HUES48 (cell line): ENCODE measurements around the gene IVL.

ENCODE experiments used
- H3K27ac ChIP-seq: one replicate; pipeline ENCODE4 v1.7.0; 2013; ENCODE audit warnings: low read depth, low read length, inconsistent platforms
- H3K27me3 ChIP-seq: 2 replicates; pipeline ENCODE4 v1.6.1; 2013; ENCODE audit warnings: mild to moderate bottlenecking, low read length; ENCODE audit not compliant: control insufficient read depth, insufficient read depth
- H3K36me3 ChIP-seq: 2 replicates; pipeline ENCODE4 v1.6.1; 2013; ENCODE audit warnings: low read length; ENCODE audit not compliant: control insufficient read depth, insufficient read depth
- H3K4me1 ChIP-seq: 2 replicates; pipeline ENCODE4 v1.6.1; 2013; ENCODE audit warnings: mild to moderate bottlenecking, low read length; ENCODE audit not compliant: control insufficient read depth, insufficient read depth
- H3K4me3 ChIP-seq: 2 replicates; pipeline ENCODE4 v1.5.1; 2013; ENCODE audit warnings: mild to moderate bottlenecking, low read depth, low read length
- H3K9ac ChIP-seq: 2 replicates; pipeline ENCODE4 v1.6.1; 2013; ENCODE audit warnings: mild to moderate bottlenecking, low read depth, low read length, moderate library complexity
- H3K9me3 ChIP-seq: 2 replicates; pipeline ENCODE4 v1.6.1; 2013; ENCODE audit warnings: low read length; ENCODE audit not compliant: control insufficient read depth, insufficient read depth

The IVL gene

DNA sequence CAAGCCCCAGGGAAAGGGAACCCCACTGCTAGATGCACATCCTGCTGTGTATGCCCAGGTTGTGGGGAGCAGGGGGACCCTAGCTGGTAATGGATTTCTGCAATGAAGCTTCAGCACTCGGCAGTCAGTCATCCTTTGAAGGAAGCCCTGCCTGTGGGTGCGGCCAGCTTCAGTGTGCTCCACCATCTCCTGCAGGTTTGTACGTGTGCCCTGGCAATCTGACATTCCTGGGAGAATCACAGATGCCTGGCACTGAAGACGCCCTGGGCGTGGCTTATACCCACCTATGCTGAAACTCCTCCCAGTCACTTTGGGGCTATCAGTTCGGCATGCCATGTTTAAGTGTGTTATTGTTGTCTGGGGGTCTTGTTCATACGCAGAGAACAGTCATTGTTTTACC is 45.4 kb downstream of the IVL start:
- peaks cover 58% of the 10 kb centered on the region for H3K9me3 ChIP-seq
- no peak overlapping the region for H3K4me3 ChIP-seq
- H3K27ac ChIP-seq: no peak overlapping the region
- no peaks in the 10 kb centered on the region for H3K36me3 ChIP-seq
- H3K9ac ChIP-seq: no peak overlapping the region
- H3K27me3 ChIP-seq: no peaks in the 10 kb centered on the region
- no peaks in the 10 kb centered on the region for H3K4me1 ChIP-seq

DNA sequence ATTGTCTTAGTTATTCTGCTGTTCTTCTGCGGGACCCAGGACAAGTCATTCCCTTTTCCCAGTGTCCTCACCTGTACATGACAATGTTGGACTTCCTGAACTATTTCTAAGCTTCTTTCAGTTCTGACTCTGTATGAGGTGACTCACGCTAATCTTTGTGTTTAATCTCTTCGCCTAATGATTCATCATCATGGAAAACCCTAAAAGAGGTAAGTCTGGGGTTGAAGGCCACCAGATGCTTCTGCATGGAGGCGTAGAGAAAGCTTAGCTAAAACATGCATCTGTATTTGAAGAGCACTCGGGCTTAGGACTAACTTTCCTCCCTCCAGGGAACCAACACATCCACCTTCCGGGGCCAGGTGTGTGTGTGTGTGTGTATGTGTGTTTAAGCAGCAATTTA is 46.1 kb downstream of the IVL start:
- H3K27ac ChIP-seq: no peak overlapping the region
- H3K36me3 ChIP-seq: no peaks in the 10 kb centered on the region
- H3K27me3 ChIP-seq: no peaks in the 10 kb centered on the region
- no peaks in the 10 kb centered on the region for H3K4me1 ChIP-seq
- H3K9ac ChIP-seq: no peak overlapping the region
- H3K4me3 ChIP-seq: no peak overlapping the region
- peaks cover 56% of the 10 kb centered on the region for H3K9me3 ChIP-seq

- Histone ChIP-seq H3K36me3 (no peaks in the 10 kb centered on the region), H3K9me3 (peaks cover 25% of the 10 kb centered on the region), H3K9ac (no peak overlapping the region), H3K4me3 (no peak overlapping the region), H3K27ac (no peak overlapping the region), H3K27me3 (no peaks in the 10 kb centered on the region), H3K4me1 (no peaks in the 10 kb centered on the region)
Measured at GRCh38 chr1:152957561-152957960, 49.2 kb downstream of the IVL start.

DNA sequence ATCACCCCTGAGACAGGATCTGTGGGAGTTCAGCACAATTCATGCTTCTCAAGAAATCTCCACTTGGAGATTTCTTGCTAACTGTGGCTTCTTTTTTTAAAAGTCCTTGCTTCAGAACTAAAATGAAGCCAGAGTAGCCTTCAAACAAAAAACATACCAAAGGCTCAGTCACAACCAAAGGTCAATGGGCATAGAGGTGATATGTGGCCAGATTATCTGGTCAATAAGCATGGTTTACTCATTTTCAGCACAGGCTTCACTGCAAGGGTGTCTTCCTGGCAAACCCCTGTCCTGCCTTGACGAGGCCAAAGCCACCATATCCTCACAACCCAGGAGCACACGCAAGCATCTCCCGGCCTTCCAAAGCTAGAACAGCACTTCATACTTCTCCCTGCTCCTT is 50.9 kb downstream of the IVL start:
- no peaks in the 10 kb centered on the region for H3K4me1 ChIP-seq

DNA sequence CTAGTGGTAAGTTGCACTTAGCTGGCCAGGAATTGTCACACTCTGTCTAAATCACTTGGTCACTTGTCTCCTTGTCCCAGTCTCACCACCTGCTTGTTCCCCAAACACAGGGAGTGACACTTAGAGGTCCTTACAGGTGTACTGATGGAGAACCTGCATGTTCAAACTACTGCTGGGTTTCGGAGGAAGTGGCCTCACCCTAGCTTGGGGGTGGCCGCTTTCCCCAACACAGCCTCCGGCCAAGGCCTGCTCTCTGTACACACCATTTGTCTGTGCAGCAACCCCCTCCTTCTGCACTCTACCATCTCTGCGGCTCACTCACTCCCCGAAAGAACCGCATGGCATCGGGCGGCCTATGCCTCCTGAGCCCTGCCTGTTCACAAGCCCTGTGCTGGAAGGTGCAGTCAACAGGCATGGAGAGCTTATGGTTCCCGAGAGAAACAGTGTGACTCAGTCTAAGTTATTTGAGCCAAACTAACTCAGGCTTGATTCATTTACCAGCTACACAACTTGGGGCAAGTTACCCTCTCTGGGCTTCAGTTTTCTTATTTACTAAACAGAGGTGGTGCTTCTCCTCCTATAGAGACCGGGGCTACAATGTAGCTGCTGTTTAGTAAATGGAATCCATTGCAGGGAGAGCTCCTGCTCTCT is 51.6 kb downstream of the IVL start:
- H3K9me3 ChIP-seq: peaks cover 5% of the 10 kb centered on the region; the same call in 1 of the 2 replicates
- H3K9ac ChIP-seq: no peak overlapping the region
- H3K36me3 ChIP-seq: no peaks in the 10 kb centered on the region
- H3K27me3 ChIP-seq: no peaks in the 10 kb centered on the region
- H3K4me3 ChIP-seq: no peak overlapping the region
- H3K27ac ChIP-seq: no peak overlapping the region
- no peaks in the 10 kb centered on the region for H3K4me1 ChIP-seq

More for the DNA sequence above, 50.9 kb downstream of the IVL start:
- Histone ChIP-seq H3K27me3 (no peaks in the 10 kb centered on the region), H3K9me3 (peaks cover 9% of the 10 kb centered on the region), H3K27ac (no peak overlapping the region), H3K36me3 (no peaks in the 10 kb centered on the region), H3K9ac (no peak overlapping the region), H3K4me3 (no peak overlapping the region)

- Histone ChIP-seq H3K36me3 (no peaks in the 10 kb centered on the region), H3K4me3 (no peak overlapping the region), H3K4me1 (no peaks in the 10 kb centered on the region), H3K9ac (no peak overlapping the region), H3K27ac (no peak overlapping the region), H3K9me3 (peaks cover 5% of the 10 kb centered on the region; the same call in 1 of the 2 replicates), H3K27me3 (no peaks in the 10 kb centered on the region)
Measured at GRCh38 chr1:152960452-152961044, 52.2 kb downstream of the IVL start.
